ENCODE data around the gene AGTR1.

GRCh38 chr3:148659512-148659911, 38.2 kb upstream of the AGTR1 start:
- TF ChIP-seq, protein P1, sequence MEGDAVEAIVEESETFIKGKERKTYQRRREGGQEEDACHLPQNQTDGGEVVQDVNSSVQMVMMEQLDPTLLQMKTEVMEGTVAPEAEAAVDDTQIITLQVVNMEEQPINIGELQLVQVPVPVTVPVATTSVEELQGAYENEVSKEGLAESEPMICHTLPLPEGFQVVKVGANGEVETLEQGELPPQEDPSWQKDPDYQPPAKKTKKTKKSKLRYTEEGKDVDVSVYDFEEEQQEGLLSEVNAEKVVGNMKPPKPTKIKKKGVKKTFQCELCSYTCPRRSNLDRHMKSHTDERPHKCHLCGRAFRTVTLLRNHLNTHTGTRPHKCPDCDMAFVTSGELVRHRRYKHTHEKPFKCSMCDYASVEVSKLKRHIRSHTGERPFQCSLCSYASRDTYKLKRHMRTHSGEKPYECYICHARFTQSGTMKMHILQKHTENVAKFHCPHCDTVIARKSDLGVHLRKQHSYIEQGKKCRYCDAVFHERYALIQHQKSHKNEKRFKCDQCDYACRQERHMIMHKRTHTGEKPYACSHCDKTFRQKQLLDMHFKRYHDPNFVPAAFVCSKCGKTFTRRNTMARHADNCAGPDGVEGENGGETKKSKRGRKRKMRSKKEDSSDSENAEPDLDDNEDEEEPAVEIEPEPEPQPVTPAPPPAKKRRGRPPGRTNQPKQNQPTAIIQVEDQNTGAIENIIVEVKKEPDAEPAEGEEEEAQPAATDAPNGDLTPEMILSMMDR (IDR thresholded peaks at IDR 0.05; ENCODE audit: poor library complexity): no peak
- no peak for TF ChIP-seq EZH2phosphoT487 (IDR thresholded peaks at IDR 0.05; ENCODE audit: low read depth, severe bottlenecking, unreplicated experiment)
